Cardiac fibroblast (primary cell): ENCODE results near the gene CPEB4.

Source experiments
- DNase-seq, 2 donors: peaks; one replicate each; pipeline versions ENCODE4 v3.0.0 to v3.0.0-alpha.2; 2010; ENCODE audit warnings: low read depth in 2 of 2
- H3K4me3 ChIP-seq, 2 donors: replicated peaks in 1 of 2; 1 replicate in 1 of 2; 2 replicates in 1 of 2; pipeline ENCODE4 v1.5.1; 2011; ENCODE audit warnings: low read depth in 2 of 2, low read length in 2 of 2, mild to moderate bottlenecking in 2 of 2, moderate library complexity in 1 of 2
- TF ChIP-seq, protein P1 (sequence below): IDR thresholded peaks from one replicate; pipeline ENCODE4 v1.5.1; 2011; ENCODE audit warnings: low read depth, mild to moderate bottlenecking, low read length, inconsistent platforms

Gene CPEB4

DNA sequence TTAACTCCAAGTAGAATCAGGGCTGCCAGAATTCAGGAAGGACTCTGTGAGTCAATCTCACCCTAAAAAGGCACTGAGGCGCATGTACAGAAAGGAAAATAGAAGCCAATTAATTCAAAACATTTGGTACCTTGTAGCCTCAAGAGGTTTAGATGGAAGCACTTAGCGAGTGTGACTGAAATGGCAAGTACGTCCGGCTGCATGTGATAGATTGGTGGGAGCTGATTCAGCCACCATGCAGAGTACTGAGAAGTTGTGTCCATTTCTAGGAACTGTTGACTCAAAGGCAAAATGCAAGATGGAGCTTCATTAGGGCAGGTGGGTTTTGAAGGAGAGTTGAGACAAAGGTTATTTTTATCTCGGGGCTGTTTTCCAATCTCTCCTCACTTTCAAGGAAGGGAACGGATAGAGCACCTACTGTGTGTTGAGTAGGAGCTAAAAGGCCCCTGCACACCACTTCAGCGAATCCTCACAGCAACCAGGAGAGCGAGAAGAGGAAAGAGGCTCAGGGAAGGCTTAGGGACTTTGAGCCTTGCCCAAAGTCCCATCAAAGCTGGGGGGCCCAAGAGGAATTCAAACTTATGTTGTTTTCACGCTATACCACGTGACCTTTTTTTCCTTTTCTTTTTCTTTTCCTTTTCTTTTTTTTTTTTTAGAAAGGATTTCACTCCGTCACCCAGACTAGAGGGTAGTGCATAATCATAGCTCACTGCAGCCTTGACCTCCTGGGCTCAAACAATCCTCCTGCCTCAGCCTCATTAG is 34.6 kb upstream of the CPEB4 start:
- no peak for DNase-seq

DNA sequence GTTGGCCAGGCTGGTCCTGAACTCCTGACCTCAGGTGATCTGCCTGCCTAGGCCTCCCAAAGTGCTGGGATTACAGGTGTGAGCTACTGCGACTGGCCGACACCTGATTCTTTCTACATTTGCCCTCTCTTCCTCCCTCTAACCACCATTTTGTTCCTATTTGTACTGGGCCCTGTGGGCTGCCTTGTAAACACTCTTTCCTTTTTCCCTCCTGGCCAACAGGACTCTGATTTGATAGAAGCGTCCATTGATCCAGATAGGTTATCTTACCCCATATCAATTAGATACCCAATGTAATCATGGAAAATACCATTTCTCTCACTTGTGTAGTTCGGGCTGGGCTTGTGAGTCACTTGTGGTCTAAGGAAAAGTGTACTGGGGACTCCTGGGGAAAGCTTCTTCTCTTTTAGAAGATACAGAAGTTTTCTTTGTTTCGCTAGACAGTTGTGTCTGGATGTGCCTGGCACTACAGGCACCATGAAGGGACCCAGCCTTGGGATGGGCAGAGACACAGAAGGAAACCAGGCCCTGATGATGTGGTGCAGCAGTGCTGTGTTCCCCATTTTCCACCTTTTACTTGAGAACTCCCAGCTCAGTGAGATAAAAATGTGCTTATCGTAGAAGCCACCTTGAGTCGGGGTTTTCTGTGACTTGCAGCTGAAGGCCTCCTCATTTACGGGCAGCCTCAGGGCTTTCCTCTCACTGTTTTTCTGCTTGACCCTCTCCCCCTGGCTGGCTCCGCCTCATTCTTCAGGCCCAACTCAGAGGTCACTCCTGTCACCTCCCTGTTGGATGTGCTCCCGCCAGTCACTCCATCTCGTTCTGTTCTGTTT is 32.8 kb upstream of the CPEB4 start:
- TF ChIP-seq, protein P1, sequence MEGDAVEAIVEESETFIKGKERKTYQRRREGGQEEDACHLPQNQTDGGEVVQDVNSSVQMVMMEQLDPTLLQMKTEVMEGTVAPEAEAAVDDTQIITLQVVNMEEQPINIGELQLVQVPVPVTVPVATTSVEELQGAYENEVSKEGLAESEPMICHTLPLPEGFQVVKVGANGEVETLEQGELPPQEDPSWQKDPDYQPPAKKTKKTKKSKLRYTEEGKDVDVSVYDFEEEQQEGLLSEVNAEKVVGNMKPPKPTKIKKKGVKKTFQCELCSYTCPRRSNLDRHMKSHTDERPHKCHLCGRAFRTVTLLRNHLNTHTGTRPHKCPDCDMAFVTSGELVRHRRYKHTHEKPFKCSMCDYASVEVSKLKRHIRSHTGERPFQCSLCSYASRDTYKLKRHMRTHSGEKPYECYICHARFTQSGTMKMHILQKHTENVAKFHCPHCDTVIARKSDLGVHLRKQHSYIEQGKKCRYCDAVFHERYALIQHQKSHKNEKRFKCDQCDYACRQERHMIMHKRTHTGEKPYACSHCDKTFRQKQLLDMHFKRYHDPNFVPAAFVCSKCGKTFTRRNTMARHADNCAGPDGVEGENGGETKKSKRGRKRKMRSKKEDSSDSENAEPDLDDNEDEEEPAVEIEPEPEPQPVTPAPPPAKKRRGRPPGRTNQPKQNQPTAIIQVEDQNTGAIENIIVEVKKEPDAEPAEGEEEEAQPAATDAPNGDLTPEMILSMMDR: no peak
- no peak overlapping the region for H3K4me3 ChIP-seq
- DNase-seq: peak in 1 of 2 donors; percentile 33

More for the DNA sequence above, 34.6 kb upstream of the CPEB4 start:
- H3K4me3 ChIP-seq: no peak overlapping the region
- TF ChIP-seq, protein P1: no peak

GRCh38 chr5:173855995-173856656 is 32.0 kb upstream of the CPEB4 start:
- DNase-seq: no peak
- TF ChIP-seq, protein P1: no peak
- no peak overlapping the region for H3K4me3 ChIP-seq

- no peak for DNase-seq
- H3K4me3 ChIP-seq: no peak overlapping the region
- TF ChIP-seq, protein P1: no peak
Observed at GRCh38 chr5:173857234-173857633, 30.9 kb upstream of the CPEB4 start.

DNA sequence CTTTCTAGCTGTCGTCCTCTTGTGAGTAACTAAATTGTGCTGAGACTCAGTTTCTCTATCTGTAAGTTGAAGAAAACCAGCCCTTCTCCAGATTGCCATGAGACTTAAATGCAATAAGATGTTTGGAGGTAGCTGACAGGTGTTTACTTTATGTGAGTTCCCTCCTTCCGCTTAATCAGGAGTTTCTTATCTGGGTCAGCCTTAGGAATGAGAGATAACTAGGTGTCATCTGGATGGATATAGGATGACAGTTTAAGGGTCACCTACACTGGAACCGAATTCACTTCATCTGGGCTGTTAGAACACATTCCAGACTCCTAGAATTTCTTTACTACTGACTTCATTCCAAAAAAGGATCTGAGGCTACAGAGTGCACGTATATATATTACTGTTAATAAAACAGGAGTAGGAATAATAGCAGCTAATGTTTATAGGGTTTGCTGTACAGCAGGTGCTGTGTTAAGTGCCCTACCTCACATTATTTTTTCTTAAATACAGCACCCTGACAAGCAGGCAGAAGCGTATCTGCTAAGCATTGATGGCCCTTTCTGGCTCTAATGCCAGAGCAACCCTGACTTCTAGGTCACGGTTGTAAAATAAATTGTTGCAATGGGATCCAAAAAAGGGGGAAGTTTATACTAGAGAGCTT is 30.0 kb upstream of the CPEB4 start:
- no peak for DNase-seq
- no peak overlapping the region for H3K4me3 ChIP-seq

More for the DNA sequence above, 30.0 kb upstream of the CPEB4 start:
- TF ChIP-seq, protein P1: no peak
